AG04450 (cell line): ENCODE data around the gene RBM19. TPM values are rescaled to one million over a fixed set of nuclear protein-coding genes. Genes with fewer than 3 reads are reported as not detected.

Experiments used
- CTCF ChIA-PET: fragments of 300-600, 350-600 bp; formaldehyde crosslinking; extraction: SDS; loops from one replicate; lab custom pipeline; 2022; ENCODE audit warnings: antibody characterized with exemption, inconsistent platforms; lab: Charles Lee
- POLR2A ChIA-PET: fragments of 350-600 bp; formaldehyde crosslinking; extraction: SDS; loops from one replicate; lab custom pipeline; 2021; ENCODE audit warnings: antibody characterized with exemption, inconsistent platforms; lab: Yijun Ruan, JAX
- DNase-seq: peaks from one replicate; pipeline ENCODE4 v3.0.0-alpha.2; 2011; ENCODE audit warnings: low read depth, low spot score
- H3K27ac ChIP-seq: one replicate; pipeline ENCODE4 v1.5.1; 2012; ENCODE audit warnings: low read depth, low read length, control low read depth
- H3K27me3 ChIP-seq: one replicate; pipeline ENCODE4 v1.6.0; 2012; ENCODE audit warnings: low read length; ENCODE audit not compliant: control insufficient read depth, insufficient read depth
- H3K4me3 ChIP-seq: 2 replicates; pipeline ENCODE4 v1.5.1; 2011; ENCODE audit warnings: mild to moderate bottlenecking, low read depth, low read length, control low read depth
- H3K9me3 ChIP-seq: 2 replicates; pipeline ENCODE4 v1.5.1; 2012; ENCODE audit warnings: low read length; ENCODE audit not compliant: control insufficient read depth, insufficient read depth
- polyA plus RNA-seq: library from polyadenylated mRNA; depleted of rRNA; stranded (reverse); fragments of >200 nt; gene quantifications from 2 replicates; pipeline ENCODE4 v1.2.3, GENCODE V29; 2011
- TF ChIP-seq, protein P1 (sequence below): IDR thresholded peaks from 2 replicates; pipeline ENCODE4 v1.5.1; 2011; ENCODE audit warnings: low read depth, low read length, control low read depth, inconsistent platforms

Gene RBM19
- polyA plus RNA-seq, 1 experiment, result 10.6 TPM

DNA sequence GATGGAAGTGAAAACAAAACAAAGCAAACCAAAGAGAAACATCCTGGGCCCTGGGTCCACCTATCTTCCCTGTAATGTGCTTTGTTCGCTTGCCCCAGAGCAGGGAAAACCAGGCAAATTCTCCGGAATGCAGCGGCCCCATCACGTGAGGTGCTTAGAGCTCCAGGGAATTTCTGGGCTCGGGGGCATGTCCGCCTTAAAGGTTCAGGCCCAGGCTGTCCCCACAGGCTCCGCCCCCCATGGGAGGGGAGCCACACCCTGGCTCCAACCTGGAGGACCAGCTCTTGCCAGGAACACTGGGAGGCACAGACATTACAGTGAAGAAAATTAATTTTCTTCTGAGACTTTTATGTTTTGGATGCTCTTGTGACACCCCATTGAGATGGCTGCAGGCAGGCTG is 69.9 kb downstream of the RBM19 start:
- DNase-seq, result no peak
- Histone ChIP-seq H3K4me3 (no peak overlapping the region), H3K27me3 (no peaks in the 10 kb centered on the region), H3K27ac (no peak overlapping the region), H3K9me3 (no peaks in the 10 kb centered on the region)
- TF ChIP-seq, protein P1, sequence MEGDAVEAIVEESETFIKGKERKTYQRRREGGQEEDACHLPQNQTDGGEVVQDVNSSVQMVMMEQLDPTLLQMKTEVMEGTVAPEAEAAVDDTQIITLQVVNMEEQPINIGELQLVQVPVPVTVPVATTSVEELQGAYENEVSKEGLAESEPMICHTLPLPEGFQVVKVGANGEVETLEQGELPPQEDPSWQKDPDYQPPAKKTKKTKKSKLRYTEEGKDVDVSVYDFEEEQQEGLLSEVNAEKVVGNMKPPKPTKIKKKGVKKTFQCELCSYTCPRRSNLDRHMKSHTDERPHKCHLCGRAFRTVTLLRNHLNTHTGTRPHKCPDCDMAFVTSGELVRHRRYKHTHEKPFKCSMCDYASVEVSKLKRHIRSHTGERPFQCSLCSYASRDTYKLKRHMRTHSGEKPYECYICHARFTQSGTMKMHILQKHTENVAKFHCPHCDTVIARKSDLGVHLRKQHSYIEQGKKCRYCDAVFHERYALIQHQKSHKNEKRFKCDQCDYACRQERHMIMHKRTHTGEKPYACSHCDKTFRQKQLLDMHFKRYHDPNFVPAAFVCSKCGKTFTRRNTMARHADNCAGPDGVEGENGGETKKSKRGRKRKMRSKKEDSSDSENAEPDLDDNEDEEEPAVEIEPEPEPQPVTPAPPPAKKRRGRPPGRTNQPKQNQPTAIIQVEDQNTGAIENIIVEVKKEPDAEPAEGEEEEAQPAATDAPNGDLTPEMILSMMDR, result no peak
- CTCF ChIA-PET, result interaction anchor here (0.8 kb wide), 1 partner anchor 12 kb away, joined by 7 read pairs; no protein-coding TSS in a partner anchor
- POLR2A ChIA-PET, result no interaction called here

DNA sequence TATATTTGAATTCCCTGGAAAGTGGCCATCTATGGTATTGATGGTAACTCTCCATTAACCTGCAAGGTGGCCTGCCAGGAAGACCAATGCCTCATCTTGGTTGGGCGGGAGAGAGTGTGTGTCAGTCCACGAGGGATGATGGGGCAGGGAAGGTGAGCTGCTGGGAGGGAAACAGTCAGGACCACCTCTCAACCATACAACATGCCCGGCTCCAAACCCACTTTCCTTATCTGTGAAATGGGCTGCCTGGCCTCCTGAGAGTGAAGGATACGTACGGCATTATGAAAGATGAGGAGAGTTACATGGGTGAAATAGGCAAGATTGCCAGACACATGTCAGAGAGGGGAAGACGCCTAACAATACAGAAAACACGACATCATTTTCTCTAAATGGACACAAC is 70.9 kb downstream of the RBM19 start:
- Histone ChIP-seq H3K27me3 (no peaks in the 10 kb centered on the region), H3K4me3 (no peak overlapping the region), H3K9me3 (no peaks in the 10 kb centered on the region), H3K27ac (no peak overlapping the region)
- TF ChIP-seq, protein P1, result no peak
- POLR2A ChIA-PET, result no interaction called here
- no peak for DNase-seq
- CTCF ChIA-PET, result no interaction called here

- Histone ChIP-seq H3K27ac (no peak overlapping the region), H3K9me3 (no peaks in the 10 kb centered on the region), H3K4me3 (no peak overlapping the region), H3K27me3 (no peaks in the 10 kb centered on the region)
- POLR2A ChIA-PET, result no interaction called here
- TF ChIP-seq, protein P1, result no peak
- CTCF ChIA-PET, result no interaction called here
- DNase-seq, result no peak
Observed at GRCh38 chr12:113894697-113895096, 71.4 kb downstream of the RBM19 start.

DNA sequence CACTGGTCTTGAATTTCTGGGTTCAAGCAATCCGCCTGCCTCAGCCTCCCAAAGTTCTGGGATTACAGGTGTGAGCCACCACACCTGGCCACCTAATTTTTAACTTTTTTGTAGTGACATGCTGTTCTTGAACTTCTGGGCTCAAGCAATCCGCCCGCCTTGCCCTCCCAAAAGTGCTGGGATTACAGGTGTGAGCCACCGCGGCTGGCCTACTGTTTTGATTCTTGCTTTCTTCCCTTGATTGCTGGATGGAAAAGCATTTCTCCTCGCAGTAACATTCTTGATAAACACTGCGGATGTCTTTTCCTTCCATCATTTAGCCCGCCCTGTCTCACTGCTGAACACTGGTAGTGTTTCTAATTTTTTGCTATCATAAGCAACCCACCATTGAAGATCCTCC is 72.9 kb downstream of the RBM19 start:
- CTCF ChIA-PET, result interaction anchor here (1.4 kb wide), 1 partner anchor 452 kb away, joined by 3 read pairs; no protein-coding TSS in a partner anchor
- Histone ChIP-seq H3K4me3 (no peak overlapping the region), H3K27ac (no peak overlapping the region), H3K27me3 (no peaks in the 10 kb centered on the region), H3K9me3 (no peaks in the 10 kb centered on the region)
- TF ChIP-seq, protein P1, result no peak
- POLR2A ChIA-PET, result interaction anchor here (0.6 kb wide), 1 partner anchor 559 kb away, joined by 6 read pairs; no protein-coding TSS in a partner anchor
- no peak for DNase-seq

DNA sequence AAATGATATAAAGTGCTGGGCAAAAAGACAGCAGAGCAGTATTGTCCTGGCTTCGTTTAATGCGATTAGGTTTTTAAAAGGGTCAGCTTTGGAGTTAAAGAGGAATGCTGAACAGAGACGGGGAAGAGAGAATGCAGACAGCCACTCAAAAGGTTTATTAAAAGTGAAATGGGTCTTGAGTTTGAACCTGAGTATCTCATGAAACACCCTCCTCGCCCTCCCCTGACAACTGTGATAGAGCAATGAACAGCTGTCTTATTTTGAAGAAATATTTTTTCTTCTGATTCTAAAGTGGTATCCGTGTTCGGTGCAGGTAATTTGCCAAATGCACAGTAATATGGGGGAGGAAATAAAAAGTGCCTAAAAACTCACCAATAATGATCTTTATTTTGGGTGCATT is 73.6 kb downstream of the RBM19 start:
- no peak overlapping the region for H3K4me3 ChIP-seq
- no peaks in the 10 kb centered on the region for H3K27me3 ChIP-seq
- CTCF ChIA-PET, result no interaction called here
- POLR2A ChIA-PET, result no interaction called here
- TF ChIP-seq, protein P1, result no peak
- H3K27ac ChIP-seq, result no peak overlapping the region
- no peaks in the 10 kb centered on the region for H3K9me3 ChIP-seq
- DNase-seq, result no peak
